Measurements from ENCODE around the gene FHL2. TPM values are rescaled to one million over a fixed set of nuclear protein-coding genes. Genes with fewer than 3 reads are reported as not detected.

The FHL2 gene
- total and polyA plus RNA-seq, 4 donors: 3.9 to 9.0 (median 6.5) TPM

DNA sequence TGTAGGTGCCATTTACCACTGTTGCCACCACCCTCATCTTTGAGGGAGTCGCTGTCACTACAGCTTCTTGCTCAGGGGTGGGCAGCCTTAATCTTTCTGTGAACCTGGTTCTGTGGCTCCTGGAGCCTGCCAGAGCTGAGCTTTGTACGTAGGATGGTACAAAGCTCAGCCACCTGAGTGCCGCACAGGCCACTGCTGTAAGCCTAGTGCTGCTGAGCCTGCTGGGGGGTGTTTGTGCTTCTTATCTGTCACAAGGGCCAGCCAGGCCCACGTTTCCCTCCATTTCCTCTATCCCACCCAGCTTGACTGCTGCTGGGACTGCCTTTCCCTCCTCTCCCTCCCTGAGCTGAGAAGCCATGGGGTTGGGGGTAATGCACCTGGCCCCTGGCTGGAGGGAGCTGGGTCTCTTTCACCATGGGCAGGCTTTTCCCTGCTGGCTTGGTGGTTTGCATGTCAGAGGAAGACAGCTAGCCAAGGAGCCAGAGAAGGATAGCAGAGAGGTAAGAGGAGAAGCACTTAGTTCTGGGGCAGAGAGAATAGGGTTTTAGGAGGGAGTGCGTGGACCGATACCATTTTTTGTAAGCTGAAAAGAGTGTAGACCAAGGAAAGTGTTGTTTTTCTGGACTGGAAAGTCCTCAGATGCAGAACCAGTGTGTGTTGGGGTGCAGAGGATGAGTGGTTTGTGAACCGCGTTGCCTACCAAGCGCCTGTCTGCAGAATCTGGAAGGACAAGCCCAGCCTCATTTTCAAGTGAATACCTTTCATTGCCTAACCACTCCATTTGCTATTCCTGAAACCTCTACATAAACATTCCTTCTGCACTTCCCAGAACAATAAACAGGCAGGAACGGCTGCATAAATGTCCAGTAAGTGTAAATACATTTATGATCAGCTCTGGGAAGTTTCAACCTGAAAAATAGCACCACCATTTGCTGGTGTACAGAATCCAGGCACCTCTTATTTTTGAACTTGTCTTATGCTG is 45.1 kb upstream of the FHL2 start:
- no peak overlapping the region for H3K9ac ChIP-seq (ENCODE audit: low read depth in 1 of 2, low read length in 2 of 2)
- 79% methylated on average over 10 of the region's 10 CpGs for WGBS
- H3K4me3 ChIP-seq (ENCODE audit: low read depth in 1 of 3, low read length in 3 of 3): no peak overlapping the region
- TF ChIP-seq NR2F2 (IDR thresholded peaks at IDR 0.05) (no peak), FOXA2 (IDR thresholded peaks at IDR 0.05) (no peak), JUND (IDR thresholded peaks at IDR 0.05) (no peak), RXRA (IDR thresholded peaks at IDR 0.05) (no peak), GABPA (IDR thresholded peaks at IDR 0.05 in 1 of 2, conservative IDR thresholded peaks at IDR 0.05 in 1 of 2) (no peak), TAF1 (conservative IDR thresholded peaks at IDR 0.05) (no peak), EGR1 (IDR thresholded peaks at IDR 0.05; ENCODE audit: low read depth in 2 of 2) (no peak), HNF4G (IDR thresholded peaks at IDR 0.05) (no peak), RAD21 (IDR thresholded peaks at IDR 0.05) (no peak), HNF4A (conservative IDR thresholded peaks at IDR 0.05) (no peak), FOXA1 (IDR thresholded peaks at IDR 0.05) (no peak)
- TF ChIP-seq, protein P1, sequence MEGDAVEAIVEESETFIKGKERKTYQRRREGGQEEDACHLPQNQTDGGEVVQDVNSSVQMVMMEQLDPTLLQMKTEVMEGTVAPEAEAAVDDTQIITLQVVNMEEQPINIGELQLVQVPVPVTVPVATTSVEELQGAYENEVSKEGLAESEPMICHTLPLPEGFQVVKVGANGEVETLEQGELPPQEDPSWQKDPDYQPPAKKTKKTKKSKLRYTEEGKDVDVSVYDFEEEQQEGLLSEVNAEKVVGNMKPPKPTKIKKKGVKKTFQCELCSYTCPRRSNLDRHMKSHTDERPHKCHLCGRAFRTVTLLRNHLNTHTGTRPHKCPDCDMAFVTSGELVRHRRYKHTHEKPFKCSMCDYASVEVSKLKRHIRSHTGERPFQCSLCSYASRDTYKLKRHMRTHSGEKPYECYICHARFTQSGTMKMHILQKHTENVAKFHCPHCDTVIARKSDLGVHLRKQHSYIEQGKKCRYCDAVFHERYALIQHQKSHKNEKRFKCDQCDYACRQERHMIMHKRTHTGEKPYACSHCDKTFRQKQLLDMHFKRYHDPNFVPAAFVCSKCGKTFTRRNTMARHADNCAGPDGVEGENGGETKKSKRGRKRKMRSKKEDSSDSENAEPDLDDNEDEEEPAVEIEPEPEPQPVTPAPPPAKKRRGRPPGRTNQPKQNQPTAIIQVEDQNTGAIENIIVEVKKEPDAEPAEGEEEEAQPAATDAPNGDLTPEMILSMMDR (IDR thresholded peaks at IDR 0.05; ENCODE audit: low read depth, low read length, missing input control): no peak
- TF ChIP-seq, protein P2, sequence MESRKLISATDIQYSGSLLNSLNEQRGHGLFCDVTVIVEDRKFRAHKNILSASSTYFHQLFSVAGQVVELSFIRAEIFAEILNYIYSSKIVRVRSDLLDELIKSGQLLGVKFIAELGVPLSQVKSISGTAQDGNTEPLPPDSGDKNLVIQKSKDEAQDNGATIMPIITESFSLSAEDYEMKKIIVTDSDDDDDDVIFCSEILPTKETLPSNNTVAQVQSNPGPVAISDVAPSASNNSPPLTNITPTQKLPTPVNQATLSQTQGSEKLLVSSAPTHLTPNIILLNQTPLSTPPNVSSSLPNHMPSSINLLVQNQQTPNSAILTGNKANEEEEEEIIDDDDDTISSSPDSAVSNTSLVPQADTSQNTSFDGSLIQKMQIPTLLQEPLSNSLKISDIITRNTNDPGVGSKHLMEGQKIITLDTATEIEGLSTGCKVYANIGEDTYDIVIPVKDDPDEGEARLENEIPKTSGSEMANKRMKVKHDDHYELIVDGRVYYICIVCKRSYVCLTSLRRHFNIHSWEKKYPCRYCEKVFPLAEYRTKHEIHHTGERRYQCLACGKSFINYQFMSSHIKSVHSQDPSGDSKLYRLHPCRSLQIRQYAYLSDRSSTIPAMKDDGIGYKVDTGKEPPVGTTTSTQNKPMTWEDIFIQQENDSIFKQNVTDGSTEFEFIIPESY (IDR thresholded peaks at IDR 0.05): no peak
- TF ChIP-seq, protein P3, sequence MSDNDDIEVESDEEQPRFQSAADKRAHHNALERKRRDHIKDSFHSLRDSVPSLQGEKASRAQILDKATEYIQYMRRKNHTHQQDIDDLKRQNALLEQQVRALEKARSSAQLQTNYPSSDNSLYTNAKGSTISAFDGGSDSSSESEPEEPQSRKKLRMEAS (IDR thresholded peaks at IDR 0.05): no peak
- TF ChIP-seq, protein P4, sequence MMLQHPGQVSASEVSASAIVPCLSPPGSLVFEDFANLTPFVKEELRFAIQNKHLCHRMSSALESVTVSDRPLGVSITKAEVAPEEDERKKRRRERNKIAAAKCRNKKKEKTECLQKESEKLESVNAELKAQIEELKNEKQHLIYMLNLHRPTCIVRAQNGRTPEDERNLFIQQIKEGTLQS (IDR thresholded peaks at IDR 0.05): no peak
- TF ChIP-seq, protein P5, sequence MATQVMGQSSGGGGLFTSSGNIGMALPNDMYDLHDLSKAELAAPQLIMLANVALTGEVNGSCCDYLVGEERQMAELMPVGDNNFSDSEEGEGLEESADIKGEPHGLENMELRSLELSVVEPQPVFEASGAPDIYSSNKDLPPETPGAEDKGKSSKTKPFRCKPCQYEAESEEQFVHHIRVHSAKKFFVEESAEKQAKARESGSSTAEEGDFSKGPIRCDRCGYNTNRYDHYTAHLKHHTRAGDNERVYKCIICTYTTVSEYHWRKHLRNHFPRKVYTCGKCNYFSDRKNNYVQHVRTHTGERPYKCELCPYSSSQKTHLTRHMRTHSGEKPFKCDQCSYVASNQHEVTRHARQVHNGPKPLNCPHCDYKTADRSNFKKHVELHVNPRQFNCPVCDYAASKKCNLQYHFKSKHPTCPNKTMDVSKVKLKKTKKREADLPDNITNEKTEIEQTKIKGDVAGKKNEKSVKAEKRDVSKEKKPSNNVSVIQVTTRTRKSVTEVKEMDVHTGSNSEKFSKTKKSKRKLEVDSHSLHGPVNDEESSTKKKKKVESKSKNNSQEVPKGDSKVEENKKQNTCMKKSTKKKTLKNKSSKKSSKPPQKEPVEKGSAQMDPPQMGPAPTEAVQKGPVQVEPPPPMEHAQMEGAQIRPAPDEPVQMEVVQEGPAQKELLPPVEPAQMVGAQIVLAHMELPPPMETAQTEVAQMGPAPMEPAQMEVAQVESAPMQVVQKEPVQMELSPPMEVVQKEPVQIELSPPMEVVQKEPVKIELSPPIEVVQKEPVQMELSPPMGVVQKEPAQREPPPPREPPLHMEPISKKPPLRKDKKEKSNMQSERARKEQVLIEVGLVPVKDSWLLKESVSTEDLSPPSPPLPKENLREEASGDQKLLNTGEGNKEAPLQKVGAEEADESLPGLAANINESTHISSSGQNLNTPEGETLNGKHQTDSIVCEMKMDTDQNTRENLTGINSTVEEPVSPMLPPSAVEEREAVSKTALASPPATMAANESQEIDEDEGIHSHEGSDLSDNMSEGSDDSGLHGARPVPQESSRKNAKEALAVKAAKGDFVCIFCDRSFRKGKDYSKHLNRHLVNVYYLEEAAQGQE (IDR thresholded peaks at IDR 0.05): no peak
- no peak overlapping the region for H3K27ac ChIP-seq (ENCODE audit: low read depth in 1 of 2, low read length in 2 of 2)
- no peaks in the 10 kb centered on the region for H3K36me3 ChIP-seq (ENCODE audit: control insufficient read depth in 4 of 4, insufficient read depth in 3 of 4, low read depth in 1 of 4, low read length in 3 of 4)
- DNase-seq (ENCODE audit: low spot score): no peak
- no peaks in the 10 kb centered on the region for H3K4me1 ChIP-seq (ENCODE audit: control insufficient read depth in 4 of 4, insufficient read depth in 4 of 4, low read length in 3 of 4)
- H3K9me3 ChIP-seq (ENCODE audit: control insufficient read depth in 4 of 4, low read length in 3 of 4): no peaks in the 10 kb centered on the region
- no peaks in the 10 kb centered on the region for H3K27me3 ChIP-seq (ENCODE audit: control insufficient read depth in 4 of 4, insufficient read depth in 4 of 4, low read length in 3 of 4)
